Lower leg skin (tissue), 3 donors: ENCODE data around the gene TBXT.

Source experiments
- CTCF ChIP-seq, 3 donors: fragments of 450-650 bp; IDR thresholded peaks; one replicate each; pipeline ENCODE4 v1.5.1; 2016; ENCODE audit warnings: antibody characterized with exemption in 3 of 3, mild to moderate bottlenecking in 3 of 3, moderate library complexity in 2 of 3
- POLR2A ChIP-seq, 2 donors: fragments of 450-650 bp; IDR thresholded peaks; one replicate each; pipeline ENCODE4 v1.6.1; 2016 to 2017; ENCODE audit warnings: antibody characterized with exemption in 2 of 2, mild to moderate bottlenecking in 1 of 2, moderate library complexity in 1 of 2

GRCh38 chr6:166194914-166195859, 27.5 kb upstream of the TBXT start:
- TF ChIP-seq CTCF (IDR thresholded peaks at IDR 0.05) (no peak), POLR2A (IDR thresholded peaks at IDR 0.05) (no peak)
